ENCODE measurements around the gene LGI4.

LGI4 gene

DNA sequence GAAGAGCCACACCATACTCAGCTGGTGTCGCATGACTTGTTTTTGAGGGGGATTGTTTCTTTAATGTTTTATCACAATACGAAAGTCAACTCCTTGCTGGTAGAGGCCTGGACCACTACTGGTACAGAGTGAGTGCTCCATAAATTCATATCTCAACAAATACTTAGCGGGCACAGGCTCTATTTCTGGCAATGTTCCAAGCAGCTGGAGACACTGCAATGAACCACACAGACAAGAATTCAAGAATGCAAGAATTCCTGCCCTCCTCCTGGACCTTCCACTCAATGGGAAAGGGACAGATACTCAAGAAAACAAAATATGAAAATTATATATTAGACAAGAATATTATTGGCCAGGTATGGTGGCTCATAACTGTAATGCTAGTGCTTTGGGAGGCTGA, 14.6 kb upstream of the LGI4 start:
- TF ChIP-seq, protein P1, sequence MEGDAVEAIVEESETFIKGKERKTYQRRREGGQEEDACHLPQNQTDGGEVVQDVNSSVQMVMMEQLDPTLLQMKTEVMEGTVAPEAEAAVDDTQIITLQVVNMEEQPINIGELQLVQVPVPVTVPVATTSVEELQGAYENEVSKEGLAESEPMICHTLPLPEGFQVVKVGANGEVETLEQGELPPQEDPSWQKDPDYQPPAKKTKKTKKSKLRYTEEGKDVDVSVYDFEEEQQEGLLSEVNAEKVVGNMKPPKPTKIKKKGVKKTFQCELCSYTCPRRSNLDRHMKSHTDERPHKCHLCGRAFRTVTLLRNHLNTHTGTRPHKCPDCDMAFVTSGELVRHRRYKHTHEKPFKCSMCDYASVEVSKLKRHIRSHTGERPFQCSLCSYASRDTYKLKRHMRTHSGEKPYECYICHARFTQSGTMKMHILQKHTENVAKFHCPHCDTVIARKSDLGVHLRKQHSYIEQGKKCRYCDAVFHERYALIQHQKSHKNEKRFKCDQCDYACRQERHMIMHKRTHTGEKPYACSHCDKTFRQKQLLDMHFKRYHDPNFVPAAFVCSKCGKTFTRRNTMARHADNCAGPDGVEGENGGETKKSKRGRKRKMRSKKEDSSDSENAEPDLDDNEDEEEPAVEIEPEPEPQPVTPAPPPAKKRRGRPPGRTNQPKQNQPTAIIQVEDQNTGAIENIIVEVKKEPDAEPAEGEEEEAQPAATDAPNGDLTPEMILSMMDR (IDR thresholded peaks at IDR 0.05; ENCODE audit: insufficient read depth, low read length, missing control alignments): no peak
- ChIA-PET CTCF (interaction anchor here (1.1 to 5.1 kb wide), 4 partner anchors 7 to 83 kb away, joined by 3 to 34 read pairs (median 6); partner anchors contain the start of gene LGI4), POLR2A (no interaction called here)
- no peak overlapping the region for H3K4me3 ChIP-seq (ENCODE audit: low read depth, low read length)
- no peak for DNase-seq (ENCODE audit: low read depth, low spot score)

GRCh38 chr19:35146746-35147459, 12.0 kb upstream of the LGI4 start:
- H3K4me3 ChIP-seq (ENCODE audit: low read depth, low read length): no peak overlapping the region
- no peak for DNase-seq (ENCODE audit: low read depth, low spot score)
- ChIA-PET CTCF (interaction anchor here (1.2 to 7.8 kb wide), 3 partner anchors 7 to 32 kb away, joined by 3 to 104 read pairs (median 34); partner anchors contain the start of genes FXYD5 and LGI4), POLR2A (no interaction called here)
- TF ChIP-seq, protein P1 (IDR thresholded peaks at IDR 0.05; ENCODE audit: insufficient read depth, low read length, missing control alignments): no peak

DNA sequence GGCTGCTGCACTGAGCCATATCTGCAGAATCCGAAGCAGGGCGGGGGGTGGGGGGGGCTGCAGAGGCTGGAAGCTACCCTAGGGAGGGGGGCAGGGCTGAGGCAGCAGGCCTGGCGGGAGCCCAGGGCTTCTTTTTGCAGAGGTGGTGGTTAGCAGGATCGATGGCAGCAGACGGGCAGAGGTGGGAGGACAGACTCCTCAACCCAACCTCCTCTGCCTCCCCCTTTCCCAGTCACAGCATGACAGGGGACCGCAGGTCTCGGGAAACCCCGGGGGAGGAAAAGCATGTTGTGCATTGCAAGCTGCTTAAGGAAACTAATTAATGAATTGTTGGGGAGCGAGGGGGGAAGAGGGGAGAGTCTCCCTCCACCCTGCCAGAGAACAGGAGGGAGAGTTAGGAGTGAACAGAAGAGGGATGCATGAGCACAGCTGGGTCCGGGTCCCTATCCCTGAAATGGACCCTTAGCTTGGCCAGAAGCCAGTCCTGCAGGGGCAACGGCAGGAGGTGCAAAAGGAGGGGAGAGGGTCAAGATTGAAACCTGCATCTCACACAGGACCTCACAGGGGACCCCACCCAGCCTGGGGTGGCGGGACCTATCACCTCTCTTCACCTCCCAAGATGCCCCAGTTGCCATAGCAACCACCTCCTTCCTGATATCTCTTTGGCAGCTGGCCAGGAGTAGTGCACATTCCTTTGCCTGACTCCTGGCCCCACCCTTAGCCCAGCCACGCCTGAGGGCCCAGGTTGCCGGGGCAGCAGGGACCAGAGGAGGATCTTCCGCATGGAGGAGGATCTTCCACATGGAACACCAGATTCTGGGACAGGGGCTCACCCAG, 10.0 kb upstream of the LGI4 start:
- CTCF ChIA-PET: interaction anchor here (0.9 to 7.8 kb wide), 5 partner anchors 9 to 126 kb away, joined by 3 to 104 read pairs (median 27); partner anchors contain the start of genes FXYD5 and LGI4
- no peak for DNase-seq (ENCODE audit: low read depth, low spot score)
- POLR2A ChIA-PET: no interaction called here
- H3K4me3 ChIP-seq (ENCODE audit: low read depth, low read length): no peak overlapping the region
- TF ChIP-seq, protein P1 (IDR thresholded peaks at IDR 0.05; ENCODE audit: insufficient read depth, low read length, missing control alignments): no peak

DNA sequence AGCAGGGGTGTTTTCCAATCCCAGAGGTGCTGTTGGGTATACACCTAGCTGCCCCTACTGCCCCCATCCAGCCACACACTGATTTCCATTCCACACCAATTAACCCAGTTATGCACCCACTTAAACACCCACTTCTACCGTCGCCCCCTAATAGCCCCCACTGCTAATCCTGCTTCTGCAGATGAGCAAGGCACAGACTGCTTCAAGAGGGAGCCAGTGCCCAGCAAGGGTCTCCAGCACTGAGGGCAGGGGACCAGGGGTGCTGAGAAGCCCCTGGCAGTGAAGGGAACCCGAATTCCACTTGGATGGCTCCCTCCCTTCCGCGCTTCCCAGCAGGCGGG, 9.4 kb upstream of the LGI4 start:
- POLR2A ChIA-PET: no interaction called here
- CTCF ChIA-PET: interaction anchor here (1.2 to 7.8 kb wide), 4 partner anchors 9 to 78 kb away, joined by 5 to 104 read pairs (median 16); partner anchors contain the start of genes FXYD5 and LGI4
- TF ChIP-seq, protein P1 (IDR thresholded peaks at IDR 0.05; ENCODE audit: insufficient read depth, low read length, missing control alignments): no peak

GRCh38 chr19:35143818-35144217, 9.0 kb upstream of the LGI4 start:
- no peak overlapping the region for H3K4me3 ChIP-seq (ENCODE audit: low read depth, low read length)
- no peak for DNase-seq (ENCODE audit: low read depth, low spot score)
- ChIA-PET POLR2A (no interaction called here), CTCF (interaction anchor here (1.2 to 7.8 kb wide), 4 partner anchors 8 to 77 kb away, joined by 5 to 104 read pairs (median 16); partner anchors contain the start of genes FXYD5 and LGI4)
- TF ChIP-seq, protein P1 (IDR thresholded peaks at IDR 0.05; ENCODE audit: insufficient read depth, low read length, missing control alignments): no peak

More for the DNA sequence above, 9.4 kb upstream of the LGI4 start:
- DNase-seq (ENCODE audit: low read depth, low spot score): no peak
- H3K4me3 ChIP-seq (ENCODE audit: low read depth, low read length): no peak overlapping the region

All from AG04449 (cell line).